Skin epidermis (tissue), 12 donors: ENCODE results near the gene ATPAF2.
A peak's percentile ranks its signal among the peaks of the same experiment; 100 is the strongest.

Source experiments
- H3K27ac ChIP-seq, 21 experiments: fragments of 200-600 bp; sonication (generic) in 11 of 21; one replicate each; pipeline ENCODE4 v1.5.0; 2020; ENCODE audit warnings: mild to moderate bottlenecking in 3 of 21, inconsistent platforms in 2 of 21, moderate library complexity in 2 of 21
- H3K4me3 ChIP-seq, 7 experiments: fragments of 200-600 bp; sonication (generic) in 2 of 7; one replicate each; pipeline ENCODE4 v1.5.0; 2020; ENCODE audit warnings: inconsistent platforms in 2 of 7, mild to moderate bottlenecking in 2 of 7, moderate library complexity in 1 of 7

The ATPAF2 gene

GRCh38 chr17:18038861-18039534 is at the start of gene ATPAF2, which contains the start of gene GID4:
ATPAF2 (minus strand) TSS chr17:18039168; CDS start chr17:18039013, 155 bp downstream.
GID4 (plus strand) TSS chr17:18039408; CDS start chr17:18039465, 57 bp downstream.
- H3K27ac ChIP-seq: peak within 1 kb of the TSS; percentile 36 to 92 (median 86)

DNA sequence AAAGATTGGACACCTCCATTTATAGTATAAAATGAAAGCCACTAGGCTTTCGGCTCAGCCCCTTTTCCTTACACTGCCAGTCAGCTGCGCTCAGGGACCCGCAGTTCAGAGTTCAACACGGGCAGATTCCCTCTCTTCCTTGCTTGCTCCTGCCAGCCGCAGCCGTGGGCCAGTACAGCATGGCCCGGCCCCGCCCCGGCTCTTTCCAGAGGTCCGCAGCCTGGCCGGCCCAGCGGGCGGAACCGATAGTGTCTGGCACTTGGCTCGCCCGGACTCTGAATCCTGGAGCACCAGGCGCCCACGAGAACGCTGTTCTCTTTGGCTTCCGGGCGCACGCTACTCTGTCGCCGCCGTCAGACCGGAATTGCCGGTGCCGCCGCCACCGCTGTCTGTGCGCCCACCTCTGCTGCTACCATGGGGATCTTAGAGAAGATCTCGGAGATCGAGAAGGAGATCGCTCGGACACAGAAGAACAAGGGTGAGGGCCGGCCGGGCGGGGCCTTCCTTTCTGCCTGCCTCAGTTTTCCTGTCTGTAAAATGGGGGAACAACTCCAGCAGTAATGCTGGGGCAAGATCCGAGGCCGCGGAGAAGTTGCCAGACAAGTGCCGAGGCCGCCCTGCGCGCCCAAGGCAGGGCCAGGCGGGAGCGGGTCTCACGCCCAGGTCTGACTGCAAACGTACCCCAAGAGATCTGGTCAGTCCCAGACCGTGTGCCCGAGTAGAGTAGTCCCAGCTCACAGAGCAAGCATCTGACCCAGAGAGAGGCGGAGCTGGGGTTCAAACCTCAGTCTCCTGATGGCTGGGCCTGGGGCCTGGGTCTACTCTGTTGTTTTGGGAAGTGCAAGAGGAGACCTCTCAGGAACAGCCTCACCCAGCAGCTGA is 48.9 kb upstream of the ATPAF2 start, which contains the start of gene DRG2:
Gene DRG2 (plus strand): TSS at position 339 of the 882 bp plus-strand sequence. CDS start 76 bp downstream, at position 415.
- peak within 1 kb of the TSS in 20 of 21 experiments; percentile 45 to 94 (median 86) for H3K27ac ChIP-seq
- H3K4me3 ChIP-seq: peak within 1 kb of the TSS; percentile 51 to 93 (median 72)

More at GRCh38 chr17:18038861-18039534, at the start of gene ATPAF2, which contains the start of gene GID4:
- peak within 1 kb of the TSS; percentile 66 to 98 (median 88) for H3K4me3 ChIP-seq

GRCh38 chr17:18084256-18084655 is 45.3 kb upstream of the ATPAF2 start:
- Histone ChIP-seq H3K27ac (no peak overlapping the region), H3K4me3 (no peak overlapping the region)

DNA sequence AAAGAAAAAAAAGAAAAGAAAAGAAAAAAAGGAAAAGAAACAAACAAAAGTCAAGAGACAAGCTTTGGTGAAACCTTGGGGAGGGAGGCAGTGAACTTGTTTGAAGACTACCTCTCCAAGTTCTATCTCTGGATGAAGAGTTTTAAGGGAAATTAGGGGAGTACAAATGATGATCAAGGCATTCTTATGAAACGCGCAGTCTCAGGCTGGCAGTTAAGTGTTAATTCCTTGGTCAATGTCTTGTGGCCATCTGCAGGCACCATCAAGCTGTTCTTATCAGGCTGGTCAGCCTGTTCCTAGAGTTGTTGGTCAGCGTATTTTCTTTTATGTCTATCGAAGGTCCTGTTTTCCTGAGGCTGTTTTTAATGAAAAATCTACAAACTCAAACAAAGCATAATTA is 40.6 kb upstream of the ATPAF2 start:
- H3K27ac ChIP-seq: no peak overlapping the region
- no peak overlapping the region for H3K4me3 ChIP-seq

DNA sequence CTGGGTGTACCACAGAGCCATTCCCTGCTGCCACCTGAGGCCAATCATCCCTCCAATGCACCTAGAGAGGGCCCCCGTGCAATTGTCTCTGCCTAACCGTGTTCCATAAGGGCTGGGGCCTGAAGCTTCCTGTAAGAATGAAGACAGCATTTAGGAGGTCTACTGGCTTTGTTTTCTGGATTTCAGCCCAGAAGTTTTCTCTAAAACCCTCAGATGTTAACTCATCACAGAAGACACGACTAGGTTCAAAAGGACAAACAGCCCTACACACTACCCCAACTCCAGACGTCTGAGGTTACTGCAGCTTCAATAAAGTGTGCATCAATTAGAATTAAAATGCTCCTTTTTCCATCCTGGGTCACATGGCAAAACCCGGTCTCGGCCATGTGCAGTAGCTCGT is 38.0 kb upstream of the ATPAF2 start:
- no peak overlapping the region for H3K4me3 ChIP-seq
- H3K27ac ChIP-seq: no peak overlapping the region

GRCh38 chr17:18074566-18075272 is 35.8 kb upstream of the ATPAF2 start:
- H3K4me3 ChIP-seq: no peak overlapping the region
- no peak overlapping the region for H3K27ac ChIP-seq

DNA sequence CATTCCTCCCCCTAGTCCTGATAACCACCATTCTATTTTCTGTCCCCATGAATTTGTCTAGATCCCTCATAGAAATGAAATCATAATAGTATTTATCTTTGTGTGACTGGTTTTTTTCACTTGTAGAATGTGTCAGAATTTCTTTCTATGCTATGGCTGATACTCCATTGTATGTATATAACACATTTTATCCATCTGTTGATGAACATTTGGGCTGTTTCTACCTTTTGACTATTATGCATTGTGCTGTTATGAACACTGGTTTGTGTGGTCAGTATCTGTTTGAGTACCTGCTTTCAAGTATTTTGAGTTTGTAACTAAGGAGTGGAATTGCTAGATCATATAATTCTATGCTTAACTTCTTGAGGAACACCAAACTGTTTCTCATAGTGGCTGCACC is 32.8 kb upstream of the ATPAF2 start:
- Histone ChIP-seq H3K27ac (no peak overlapping the region), H3K4me3 (no peak overlapping the region)

DNA sequence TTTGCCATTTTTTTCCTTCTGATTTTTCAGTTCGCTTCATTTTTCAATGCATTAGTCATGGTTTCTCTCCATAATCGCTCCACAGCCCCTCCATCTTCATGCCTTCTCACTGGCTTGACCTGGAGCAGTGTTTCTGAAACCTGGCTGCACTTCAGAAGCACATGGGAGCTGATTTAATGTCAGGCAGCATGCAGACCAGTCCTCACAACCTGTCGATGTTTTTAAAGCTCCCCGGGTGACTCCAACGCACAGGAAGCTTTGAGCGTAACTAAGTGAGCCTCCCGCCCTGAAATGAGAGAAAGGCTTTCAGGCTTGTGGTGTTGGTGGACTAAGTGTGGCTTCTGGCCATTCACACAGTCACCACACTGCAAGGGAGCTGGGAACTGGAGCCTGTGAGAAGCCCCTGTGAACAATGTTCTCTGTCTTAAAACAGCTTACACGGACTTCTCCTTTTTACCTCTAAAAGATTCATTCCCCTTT is 31.9 kb upstream of the ATPAF2 start:
- no peak overlapping the region for H3K4me3 ChIP-seq
- H3K27ac ChIP-seq: no peak overlapping the region

DNA sequence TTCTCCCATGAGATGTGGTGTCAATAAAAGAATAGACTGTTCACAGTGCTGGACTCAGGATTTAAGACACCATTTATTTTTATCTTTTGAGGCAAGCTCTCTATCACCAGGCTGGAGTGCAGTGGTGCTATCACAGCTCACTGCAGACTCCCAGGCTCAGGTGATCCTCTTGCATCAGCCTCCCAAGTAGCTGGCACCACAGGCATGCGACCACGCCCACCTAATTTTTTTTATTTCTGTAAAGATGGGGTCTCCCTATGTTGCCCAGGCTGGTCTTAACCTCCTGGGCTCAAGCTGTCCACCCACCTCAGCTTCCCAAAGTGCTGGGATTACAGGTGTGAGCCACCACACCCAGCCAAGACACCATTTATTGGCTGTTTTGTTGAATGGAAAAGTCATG is 30.1 kb upstream of the ATPAF2 start:
- Histone ChIP-seq H3K4me3 (no peak overlapping the region), H3K27ac (no peak overlapping the region)

DNA sequence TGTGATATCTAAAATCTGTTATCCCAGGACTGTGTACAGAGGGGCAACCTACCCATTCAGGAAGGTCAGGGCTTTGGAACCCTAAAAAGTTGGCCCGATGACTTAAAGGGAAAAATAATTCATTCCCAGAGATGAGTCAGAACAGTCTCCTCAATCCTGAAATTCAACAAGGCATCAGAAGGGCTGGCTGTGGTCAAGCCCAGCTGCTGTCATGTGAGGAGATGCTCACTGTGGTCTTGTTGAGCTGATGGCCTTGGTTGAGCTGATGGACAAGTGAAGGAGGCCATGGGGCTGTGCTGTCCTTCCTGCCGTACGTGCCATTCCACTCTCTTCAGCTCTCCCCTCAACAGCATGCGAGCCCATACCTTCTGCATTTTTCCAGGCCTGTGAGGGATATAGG is 27.9 kb upstream of the ATPAF2 start:
- Histone ChIP-seq H3K27ac (no peak overlapping the region), H3K4me3 (no peak overlapping the region)

DNA sequence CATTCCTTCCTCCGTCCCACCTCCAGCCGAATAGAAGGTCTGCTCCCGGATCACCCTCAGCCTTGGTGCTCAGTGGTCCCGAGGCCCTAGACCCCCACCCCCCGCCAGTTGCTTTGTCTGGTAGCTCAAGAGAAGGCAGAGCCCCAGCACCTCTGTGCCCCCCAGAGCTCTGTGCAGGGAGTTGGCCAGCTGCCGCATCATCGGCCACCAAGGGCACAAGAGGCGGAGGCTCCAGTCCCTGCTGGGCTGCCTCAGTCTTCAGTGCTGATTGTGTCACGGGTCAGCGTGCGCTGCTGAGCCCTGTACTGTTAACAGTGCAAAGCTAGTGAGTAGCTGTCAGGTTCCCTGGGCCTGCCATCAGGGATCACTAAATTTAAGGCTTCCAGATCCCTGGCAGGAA is 26.6 kb upstream of the ATPAF2 start:
- Histone ChIP-seq H3K27ac (no peak overlapping the region), H3K4me3 (no peak overlapping the region)

- H3K27ac ChIP-seq: no peak overlapping the region
- H3K4me3 ChIP-seq: no peak overlapping the region
Measured at GRCh38 chr17:18064053-18064452, 25.1 kb upstream of the ATPAF2 start.

DNA sequence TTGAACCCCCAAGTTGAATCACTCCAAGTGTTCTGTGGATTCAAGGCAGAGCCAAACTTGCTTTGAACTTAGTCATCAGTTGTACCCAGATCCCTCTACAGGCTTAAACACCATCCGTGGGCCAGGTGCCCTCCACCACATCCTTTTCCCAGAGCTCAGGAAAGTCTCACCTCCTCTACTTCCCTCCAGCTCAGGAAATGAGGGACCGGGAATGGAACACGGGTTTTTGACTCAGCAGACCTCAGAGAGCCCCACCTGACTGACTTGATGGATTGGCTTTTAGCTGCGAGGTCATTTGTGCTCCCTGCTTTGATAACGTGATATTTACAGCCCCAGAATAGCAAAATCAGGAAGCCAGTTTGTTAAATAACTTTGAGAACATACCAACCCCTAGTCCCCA is 20.3 kb upstream of the ATPAF2 start:
- H3K4me3 ChIP-seq: no peak overlapping the region
- no peak overlapping the region for H3K27ac ChIP-seq

GRCh38 chr17:18056214-18056613 is 17.2 kb upstream of the ATPAF2 start:
- no peak overlapping the region for H3K4me3 ChIP-seq
- H3K27ac ChIP-seq: no peak overlapping the region

DNA sequence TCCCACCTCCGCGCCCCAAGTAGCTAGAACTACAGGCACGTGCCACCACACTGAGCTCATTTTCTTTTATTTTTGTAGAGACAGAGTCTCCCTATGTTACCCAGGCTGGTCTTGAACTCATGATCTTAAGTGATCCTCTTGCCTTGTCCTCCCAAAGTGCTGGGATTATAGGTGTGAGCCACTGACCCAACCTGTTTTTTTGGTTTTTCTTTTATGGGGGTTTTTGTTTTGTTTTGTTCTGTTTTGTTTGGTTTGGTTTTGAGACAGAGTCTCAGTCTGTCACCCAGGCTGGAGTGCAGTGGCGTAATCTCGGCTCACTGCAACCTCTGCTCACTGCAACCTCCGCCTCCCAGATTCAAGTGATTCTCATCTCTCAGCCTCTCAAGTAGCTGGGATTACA is 16.6 kb upstream of the ATPAF2 start:
- no peak overlapping the region for H3K4me3 ChIP-seq

DNA sequence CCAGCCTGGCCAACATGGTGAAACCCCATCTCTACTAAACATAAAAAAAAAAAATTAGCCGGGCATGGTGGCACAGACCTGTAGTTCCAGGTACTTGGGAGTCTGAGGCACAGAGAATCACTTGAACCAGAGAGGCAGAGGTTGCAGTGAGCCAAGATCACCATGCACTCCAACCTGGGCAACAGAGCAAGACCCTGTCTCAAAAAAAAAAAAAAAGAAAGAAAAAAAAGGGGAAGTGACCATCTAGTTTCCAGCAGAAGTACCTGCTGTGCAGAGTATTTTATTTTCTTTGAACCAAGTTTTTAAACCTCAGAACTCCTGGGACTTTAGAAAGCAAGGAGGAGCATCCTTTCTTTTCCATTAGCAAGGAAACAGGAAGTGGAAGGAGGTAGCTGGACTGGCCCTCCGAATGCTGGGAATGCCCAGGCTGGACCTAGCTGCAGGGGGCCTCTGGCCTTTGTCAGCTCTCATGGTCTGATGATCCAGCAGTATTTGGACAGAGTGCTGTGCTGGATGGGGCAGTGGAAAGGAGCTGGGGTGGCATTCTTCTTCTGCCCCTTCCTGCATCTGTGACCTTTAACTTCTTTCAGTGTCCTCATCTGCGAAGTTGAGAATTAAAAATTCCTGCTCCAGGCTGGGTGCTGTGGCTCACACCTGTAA is 6.9 kb upstream of the ATPAF2 start:
- Histone ChIP-seq H3K4me3 (no peak overlapping the region), H3K27ac (no peak overlapping the region)

More for the DNA sequence above, 16.6 kb upstream of the ATPAF2 start:
- H3K27ac ChIP-seq: no peak overlapping the region

DNA sequence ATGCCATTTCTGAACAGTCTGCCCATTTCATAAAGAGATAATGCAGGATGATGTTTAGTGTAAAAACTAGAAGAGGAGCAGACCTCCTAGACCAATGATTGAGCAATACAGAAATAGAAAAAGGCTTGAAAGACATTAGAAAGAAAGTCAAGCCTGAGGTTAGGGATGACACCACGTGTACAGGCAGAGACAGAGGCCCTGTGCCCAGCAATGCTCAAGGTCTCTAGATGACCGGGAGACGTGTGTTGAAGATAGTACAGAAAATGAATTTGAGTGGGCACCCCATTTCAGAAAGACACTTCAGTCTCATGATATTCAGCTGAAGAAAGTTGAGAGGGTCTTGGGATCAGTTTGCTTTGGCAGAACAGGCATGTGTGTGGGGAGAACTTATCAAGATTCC is 5.6 kb upstream of the ATPAF2 start:
- Histone ChIP-seq H3K27ac (no peak overlapping the region), H3K4me3 (no peak overlapping the region)

- no peak overlapping the region for H3K27ac ChIP-seq
Measured at GRCh38 chr17:18043491-18043890, 4.5 kb upstream of the ATPAF2 start.

DNA sequence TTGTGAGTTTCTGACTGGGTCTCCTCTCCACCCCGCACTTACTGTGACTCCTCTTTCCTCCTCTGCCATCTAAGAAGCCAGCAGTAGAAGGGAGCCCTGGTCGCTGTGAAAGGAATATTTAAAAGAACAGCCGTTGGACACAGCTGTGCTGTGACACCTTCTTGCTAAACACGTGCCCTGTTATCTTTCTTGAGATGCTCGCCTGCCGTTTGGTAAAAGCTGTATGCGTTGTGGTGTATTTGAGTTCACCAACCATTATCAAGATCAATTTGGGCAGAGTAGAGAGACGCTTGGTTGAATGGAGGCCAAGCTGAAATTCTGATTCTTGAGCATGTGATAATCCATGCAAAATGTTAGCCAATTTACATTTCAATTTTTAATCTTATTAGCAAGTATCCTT is 4.0 kb upstream of the ATPAF2 start:
- Histone ChIP-seq H3K27ac (peak overlapping the region in 1 of 21 experiments; percentile 5), H3K4me3 (no peak overlapping the region)

More at GRCh38 chr17:18043491-18043890, 4.5 kb upstream of the ATPAF2 start:
- H3K4me3 ChIP-seq: no peak overlapping the region
